H1 (cell line): ENCODE results near the gene MELK. TPM values are rescaled to one million over a fixed set of nuclear protein-coding genes. Genes with fewer than 3 reads are reported as not detected.

Experiments
- CTCF ChIA-PET: fragments of 300-600 bp; sonication (Branson Sonifier 250); formaldehyde crosslinking; loops from one replicate; lab custom pipeline; 2021; ENCODE audit not compliant: partially characterized antibody; lab: Charles Lee
- POLR2A ChIA-PET: fragments of 300-600 bp; sonication (Branson Sonifier 250); formaldehyde crosslinking; loops from one replicate; lab custom pipeline; 2021; ENCODE audit warnings: inconsistent platforms; ENCODE audit not compliant: partially characterized antibody; lab: Charles Lee
- DNase-seq, 2 experiments: peaks; one replicate each; pipeline versions ENCODE4 v3.0.0 to v3.0.0-alpha.2; 2010 to 2022; ENCODE audit warnings: low spot score in 2 of 2, low read depth in 1 of 2, mixed read lengths in 1 of 2
- FAIRE-seq: peaks from 2 replicates; lab custom pipeline; 2011; peaks lifted over from hg19 to GRCh38; lab: Jason Lieb, UNC
- H2AFZ ChIP-seq: 2 replicates; pipeline ENCODE4 v1.8.1; 2012; ENCODE audit warnings: low read length, inconsistent platforms
- H2AK5ac ChIP-seq: 2 replicates; pipeline ENCODE4 v1.6.1; 2013; ENCODE audit warnings: low read depth, low read length
- H2BK120ac ChIP-seq: replicated peaks from 2 replicates; pipeline ENCODE3; 2013; ENCODE audit warnings: low read depth, low read length, inconsistent platforms
- H2BK12ac ChIP-seq: 2 replicates; pipeline ENCODE4 v1.6.1; 2013; ENCODE audit warnings: low read depth, low read length
- H2BK15ac ChIP-seq: 2 replicates; pipeline ENCODE4 v1.6.1; 2013; ENCODE audit warnings: low read length
- H2BK20ac ChIP-seq: 2 replicates; pipeline ENCODE4 v1.6.1; 2013; ENCODE audit warnings: low read length
- H2BK5ac ChIP-seq: 2 replicates; pipeline ENCODE4 v1.6.1; 2013; ENCODE audit warnings: low read depth, low read length
- H3K14ac ChIP-seq: 2 replicates; pipeline ENCODE4 v1.6.1; 2013; ENCODE audit warnings: inconsistent platforms; ENCODE audit not compliant: insufficient read length
- H3K18ac ChIP-seq: 2 replicates; pipeline ENCODE4 v1.6.1; 2013; ENCODE audit warnings: low read length; ENCODE audit errors: extremely low read depth
- H3K23ac ChIP-seq: 2 replicates; pipeline ENCODE4 v1.6.1; 2013; ENCODE audit warnings: inconsistent platforms; ENCODE audit not compliant: insufficient read length
- H3K23me2 ChIP-seq: 2 replicates; pipeline ENCODE4 v1.6.1; 2013; ENCODE audit warnings: low read depth, low read length
- H3K27ac ChIP-seq: 2 replicates; pipeline ENCODE4 v1.6.1; 2011; ENCODE audit warnings: low read depth, low read length, inconsistent platforms
- H3K27me3 ChIP-seq, 4 experiments: replicated peaks in 1 of 4; 1 replicate in 1 of 4; 2 replicates in 3 of 4; pipeline versions ENCODE4 v1.6.1 to v1.8.1; 2011 to 2013; ENCODE audit warnings: low read length in 3 of 4, mild to moderate bottlenecking in 3 of 4, inconsistent platforms in 2 of 4, mixed read lengths in 2 of 4, moderate library complexity in 1 of 4; ENCODE audit not compliant: control insufficient read depth in 3 of 4, insufficient read depth in 3 of 4; ENCODE audit errors: extremely low read depth in 1 of 4
- H3K36me3 ChIP-seq, 4 experiments: 2 replicates each; pipeline versions ENCODE4 v1.6.1 to v1.8.1; 2011 to 2013; ENCODE audit warnings: mild to moderate bottlenecking in 4 of 4, low read length in 3 of 4, moderate library complexity in 2 of 4, control low read depth in 1 of 4, inconsistent platforms in 1 of 4; ENCODE audit not compliant: insufficient read depth in 4 of 4, control insufficient read depth in 2 of 4
- H3K4ac ChIP-seq: replicated peaks from 2 replicates; pipeline ENCODE3; 2013; ENCODE audit warnings: low read length, low read depth, mixed read lengths, inconsistent platforms; ENCODE audit not compliant: insufficient read length
- H3K4me1 ChIP-seq, 4 experiments: replicated peaks in 1 of 4; 1 replicate in 1 of 4; 2 replicates in 3 of 4; pipeline versions ENCODE4 v1.6.1 to v1.8.1; 2011 to 2013; ENCODE audit warnings: low read length in 3 of 4, inconsistent platforms in 2 of 4, mixed read lengths in 1 of 4; ENCODE audit not compliant: insufficient read depth in 4 of 4, control insufficient read depth in 3 of 4
- H3K4me2 ChIP-seq, 2 experiments: 2 replicates each; pipeline versions ENCODE4 v1.6.1 to v1.8.1; 2011 to 2013; ENCODE audit warnings: low read depth in 2 of 2, low read length in 2 of 2, control low read depth in 1 of 2, inconsistent platforms in 1 of 2, mild to moderate bottlenecking in 1 of 2; ENCODE audit not compliant: insufficient read depth in 1 of 2
- H3K4me3 ChIP-seq, 4 experiments: fragments of 200-600, 300-600 bp in 1 of 4; sonication (generic), shearing (Covaris generic), sonication (Bioruptor Twin) in 1 of 4; 2 replicates each; pipeline versions ENCODE4 v1.5.1 to v1.8.1; 2011 to 2016; ENCODE audit warnings: low read length in 4 of 4, low read depth in 3 of 4, control low read depth in 2 of 4, inconsistent platforms in 2 of 4, mild to moderate bottlenecking in 2 of 4, mixed read lengths in 1 of 4, moderate library complexity in 1 of 4; ENCODE audit not compliant: insufficient read depth in 2 of 4; ENCODE audit errors: extremely low read depth in 1 of 4
- H3K56ac ChIP-seq: replicated peaks from 2 replicates; pipeline ENCODE3; 2013; ENCODE audit warnings: low read depth, mild to moderate bottlenecking, mixed read lengths, low read length, inconsistent platforms; ENCODE audit not compliant: insufficient read length
- H3K79me1 ChIP-seq: 2 replicates; pipeline ENCODE4 v1.6.1; 2013; ENCODE audit warnings: low read depth, low read length, control low read depth
- H3K79me2 ChIP-seq, 2 experiments: 2 replicates each; pipeline versions ENCODE4 v1.6.1 to v1.8.1; 2012 to 2013; ENCODE audit warnings: low read length in 2 of 2, mild to moderate bottlenecking in 2 of 2, inconsistent platforms in 1 of 2; ENCODE audit not compliant: insufficient read depth in 2 of 2, control insufficient read depth in 1 of 2
- H3K9ac ChIP-seq, 4 experiments: replicated peaks in 1 of 4; 1 replicate in 1 of 4; 2 replicates in 3 of 4; pipeline versions ENCODE4 v1.6.1 to v1.8.1; 2011 to 2013; ENCODE audit warnings: low read depth in 3 of 4, low read length in 3 of 4, control low read depth in 2 of 4, mild to moderate bottlenecking in 2 of 4, moderate library complexity in 2 of 4, inconsistent platforms in 1 of 4; ENCODE audit errors: extremely low read depth in 1 of 4
- H3K9me3 ChIP-seq, 2 experiments: 2 replicates each; pipeline versions ENCODE4 v1.6.1 to v1.8.1; 2012 to 2013; ENCODE audit warnings: mild to moderate bottlenecking in 2 of 2, moderate library complexity in 2 of 2, control low read depth in 1 of 2, inconsistent platforms in 1 of 2, low read depth in 1 of 2, low read length in 1 of 2, mixed read lengths in 1 of 2; ENCODE audit not compliant: insufficient read depth in 2 of 2
- H4K20me1 ChIP-seq, 2 experiments: replicated peaks in 1 of 2; 2 replicates each; pipeline versions ENCODE3 to v1.8.1; 2011 to 2013; ENCODE audit warnings: inconsistent platforms in 2 of 2, low read length in 2 of 2, mild to moderate bottlenecking in 1 of 2; ENCODE audit not compliant: insufficient read depth in 2 of 2, control insufficient read depth in 1 of 2
- H4K5ac ChIP-seq: 2 replicates; pipeline ENCODE4 v1.6.1; 2013; ENCODE audit warnings: low read length, low read depth, mixed read lengths, inconsistent platforms; ENCODE audit not compliant: insufficient read length
- H4K8ac ChIP-seq: 2 replicates; pipeline ENCODE4 v1.8.0; 2013; ENCODE audit warnings: mild to moderate bottlenecking, moderate library complexity, low read length, inconsistent platforms; ENCODE audit not compliant: insufficient read depth; ENCODE audit errors: extremely low read depth
- H4K91ac ChIP-seq: replicated peaks from 2 replicates; pipeline ENCODE3; 2013; ENCODE audit warnings: low read length, mixed read lengths, inconsistent platforms; ENCODE audit not compliant: insufficient read length
- CBX5 ChIP-seq: fragments of 300-800, 300-1000 bp; sonication (generic); IDR thresholded peaks from 2 replicates; pipeline ENCODE4 v1.7.1; 2016; ENCODE audit warnings: antibody characterized with exemption, low read length, low read depth
- CEBPB ChIP-seq: IDR thresholded peaks from 2 replicates; pipeline ENCODE4 v1.6.1; 2012; ENCODE audit warnings: low read depth, low read length
- GABPA ChIP-seq: IDR thresholded peaks from 2 replicates; pipeline ENCODE4 v1.6.1; 2011; ENCODE audit warnings: mild to moderate bottlenecking, low read length, moderate library complexity, borderline replicate concordance; ENCODE audit not compliant: insufficient read depth
- RFX5 ChIP-seq: IDR thresholded peaks from 2 replicates; pipeline ENCODE4 v1.6.1; 2011; ENCODE audit warnings: low read depth, low read length, improper control_type of control experiment, borderline replicate concordance
- RNF2 ChIP-seq: fragments of 200-900, 300-1000 bp; sonication (generic); IDR thresholded peaks from 2 replicates; pipeline ENCODE4 v1.7.1; 2016; ENCODE audit warnings: borderline replicate concordance, low read depth, mild to moderate bottlenecking, antibody characterized with exemption, low read length; ENCODE audit not compliant: poor library complexity, severe bottlenecking; ENCODE audit errors: missing control alignments
- WGBS, 2 experiments: shearing (Covaris generic) in 1 of 2; methylation state at CpG; one replicate each; pipeline versions ENCODE4 v1.1.6 to v1.1.7; 2013 to 2015; ENCODE audit warnings: low lambda C conversion rate in 2 of 2, mixed read lengths in 2 of 2, inconsistent platforms in 1 of 2, low coverage in 1 of 2, missing lambda C conversion rate in 1 of 2; ENCODE audit not compliant: insufficient replicate concordance in 2 of 2, insufficient coverage in 1 of 2, insufficient read length in 1 of 2; ENCODE audit errors: extremely low coverage in 1 of 2, missing lambda C conversion rate in 1 of 2; 5-methylcytosine and 5-hydroxymethylcytosine counted together
- polyA plus RNA-seq, 7 experiments: library from polyadenylated mRNA; depleted of rRNA in 3 of 7; stranded (reverse) in 5 of 7; unstranded in 2 of 7; fragments of >200 nt in 5 of 7; fragments of 200-250 nt in 2 of 7; gene quantifications; 1 replicate in 5 of 7; 2 replicates in 1 of 7; 4 replicates in 1 of 7; pipeline versions ENCODE4 v1.2.1 to v1.2.3, GENCODE V29; 2011 to 2013; ENCODE audit warnings: missing spikeins in 2 of 7, mixed read lengths in 2 of 7
- total RNA-seq: library from RNA; stranded (reverse); fragmentation: NEBNext Ultra II Directional; extraction: Animal tissue kit (Norgen Biotek cat#: 25700); gene quantifications from 2 replicates; pipeline ENCODE4 v1.2.1, GENCODE V29; 2021

Gene MELK
- total and polyA plus RNA-seq, 2 of the 8 experiments (the other 6 are each of a cell fraction or from before 2014, with no cell fraction given), result 26.2 to 53.1 TPM

- H4K20me1 ChIP-seq, result no peaks in the 10 kb centered on the region
- peaks cover 14 to 23% of the 10 kb centered on the region in 2 experiments for H3K9me3 ChIP-seq
- H4K5ac ChIP-seq, result no peak overlapping the region
- no peak overlapping the region for H2BK12ac ChIP-seq
- H2BK5ac ChIP-seq, result no peak overlapping the region
- no peak overlapping the region for H3K9ac ChIP-seq
- ChIA-PET POLR2A (no interaction called here), CTCF (no interaction called here)
- no peak overlapping the region for H2AK5ac ChIP-seq
- no peak overlapping the region for H3K4ac ChIP-seq
- no peak overlapping the region for H3K4me3 ChIP-seq
- H3K23ac ChIP-seq, result no peak overlapping the region
- no peak overlapping the region for H3K14ac ChIP-seq
- no peaks in the 10 kb centered on the region for H3K79me2 ChIP-seq
- H3K4me2 ChIP-seq, result no peak overlapping the region
- H4K8ac ChIP-seq, result no peak overlapping the region
- H3K23me2 ChIP-seq, result peaks cover 2% of the 10 kb centered on the region; the same call in 1 of the 2 replicates
- H3K56ac ChIP-seq, result no peak overlapping the region
- H3K79me1 ChIP-seq, result no peaks in the 10 kb centered on the region
- H4K91ac ChIP-seq, result no peak overlapping the region
- H2AFZ ChIP-seq, result no peak overlapping the region
- no peak overlapping the region for H2BK15ac ChIP-seq
- 77% methylated on average over 3 of the region's 3 CpGs; no CpG with 5 or more reads in 1 of the 2 experiments for WGBS, 2 experiments
- no peaks in the 10 kb centered on the region for H3K36me3 ChIP-seq
- FAIRE-seq (no peak), DNase-seq (no peak)
- H3K18ac ChIP-seq, result no peak overlapping the region
- H2BK120ac ChIP-seq, result no peak overlapping the region
- no peaks in the 10 kb centered on the region for H3K27me3 ChIP-seq
- TF ChIP-seq CBX5 (no peak), RFX5 (no peak), CEBPB (no peak), GABPA (no peak), RNF2 (no peak)
- no peak overlapping the region for H2BK20ac ChIP-seq
- H3K4me1 ChIP-seq, result no peaks in the 10 kb centered on the region
- H3K27ac ChIP-seq, result no peak overlapping the region
Measured at GRCh38 chr9:36698984-36699383, 126.3 kb downstream of the MELK start.
